Middle frontal gyrus (tissue), 1 donor: ENCODE data around the gene EGLN3.

ENCODE experiments used
- DNase-seq: peaks from one replicate; pipeline ENCODE4 v3.0.0-alpha.2; 2015; ENCODE audit warnings: low spot score; ENCODE audit errors: extremely low spot score

EGLN3 gene

GRCh38 chr14:33915682-33916081, 35.2 kb downstream of the EGLN3 start:
- DNase-seq: no peak

- DNase-seq: no peak
These were observed 36.0 kb downstream of the EGLN3 start for GRCh38 chr14:33914676-33915516.

GRCh38 chr14:33911046-33911445, 39.8 kb downstream of the EGLN3 start:
- no peak for DNase-seq

GRCh38 chr14:33910435-33910834, 40.4 kb downstream of the EGLN3 start:
- no peak for DNase-seq

- DNase-seq: no peak
These were observed 41.3 kb downstream of the EGLN3 start for GRCh38 chr14:33909380-33910084.

GRCh38 chr14:33908540-33909223, 42.2 kb downstream of the EGLN3 start:
- no peak for DNase-seq

GRCh38 chr14:33906968-33907367, 43.9 kb downstream of the EGLN3 start:
- no peak for DNase-seq

- no peak for DNase-seq
These were observed 46.3 kb downstream of the EGLN3 start for GRCh38 chr14:33904609-33905008.

- DNase-seq: no peak
These were observed 47.5 kb downstream of the EGLN3 start for GRCh38 chr14:33903369-33903768.

GRCh38 chr14:33902363-33902762, 48.5 kb downstream of the EGLN3 start:
- no peak for DNase-seq

GRCh38 chr14:33901426-33902155, 49.3 kb downstream of the EGLN3 start:
- DNase-seq: no peak

- no peak for DNase-seq
These were observed 50.2 kb downstream of the EGLN3 start for GRCh38 chr14:33900706-33901105.

GRCh38 chr14:33899723-33900341, 51.0 kb downstream of the EGLN3 start:
- DNase-seq: no peak

- no peak for DNase-seq
These were observed 52.9 kb downstream of the EGLN3 start for GRCh38 chr14:33897878-33898535.

- no peak for DNase-seq
These were observed 53.5 kb downstream of the EGLN3 start for GRCh38 chr14:33897382-33897781.

GRCh38 chr14:33894339-33894738, 56.5 kb downstream of the EGLN3 start:
- DNase-seq: no peak

- DNase-seq: no peak
These were observed 59.2 kb downstream of the EGLN3 start for GRCh38 chr14:33891700-33892099.

GRCh38 chr14:33884916-33885315, 66.0 kb downstream of the EGLN3 start:
- DNase-seq: no peak

- no peak for DNase-seq
These were observed 70.5 kb downstream of the EGLN3 start for GRCh38 chr14:33880330-33880729.

- DNase-seq: no peak
These were observed 71.1 kb downstream of the EGLN3 start for GRCh38 chr14:33879684-33880286.
